Activated CD4-positive, alpha-beta T cell treated with anti-CD3 and anti-CD28 coated beads, Interleukin-2, amount 50 U/mL, for 24 hours (primary cell): ENCODE results near the gene TGM3.
"Not testable (repeated sequence)": the region's sequence is repeated elsewhere in the genome, so short reads cannot be mapped to it uniquely, and the experiment has no call there.

Experiments used
- DNase-seq, 2 donors: peaks; one replicate each; pipeline ENCODE4 v3.0.0-alpha.2; 2020; ENCODE audit warnings: low read depth in 1 of 2, low spot score in 1 of 2

TGM3 gene, protein sequence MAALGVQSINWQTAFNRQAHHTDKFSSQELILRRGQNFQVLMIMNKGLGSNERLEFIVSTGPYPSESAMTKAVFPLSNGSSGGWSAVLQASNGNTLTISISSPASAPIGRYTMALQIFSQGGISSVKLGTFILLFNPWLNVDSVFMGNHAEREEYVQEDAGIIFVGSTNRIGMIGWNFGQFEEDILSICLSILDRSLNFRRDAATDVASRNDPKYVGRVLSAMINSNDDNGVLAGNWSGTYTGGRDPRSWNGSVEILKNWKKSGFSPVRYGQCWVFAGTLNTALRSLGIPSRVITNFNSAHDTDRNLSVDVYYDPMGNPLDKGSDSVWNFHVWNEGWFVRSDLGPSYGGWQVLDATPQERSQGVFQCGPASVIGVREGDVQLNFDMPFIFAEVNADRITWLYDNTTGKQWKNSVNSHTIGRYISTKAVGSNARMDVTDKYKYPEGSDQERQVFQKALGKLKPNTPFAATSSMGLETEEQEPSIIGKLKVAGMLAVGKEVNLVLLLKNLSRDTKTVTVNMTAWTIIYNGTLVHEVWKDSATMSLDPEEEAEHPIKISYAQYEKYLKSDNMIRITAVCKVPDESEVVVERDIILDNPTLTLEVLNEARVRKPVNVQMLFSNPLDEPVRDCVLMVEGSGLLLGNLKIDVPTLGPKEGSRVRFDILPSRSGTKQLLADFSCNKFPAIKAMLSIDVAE

GRCh38 chr20:2295886-2296515 is at the start of gene TGM3:
Gene TGM3, plus strand, starts transcription at chr20:2296001. Its CDS starts 63 bp downstream, at chr20:2296064.
- DNase-seq, result no peak

GRCh38 chr20:2246069-2246491 is 49.7 kb upstream of the TGM3 start:
- no peak for DNase-seq

- no peak for DNase-seq
Observed at GRCh38 chr20:2248837-2249236, 47.0 kb upstream of the TGM3 start.

DNA sequence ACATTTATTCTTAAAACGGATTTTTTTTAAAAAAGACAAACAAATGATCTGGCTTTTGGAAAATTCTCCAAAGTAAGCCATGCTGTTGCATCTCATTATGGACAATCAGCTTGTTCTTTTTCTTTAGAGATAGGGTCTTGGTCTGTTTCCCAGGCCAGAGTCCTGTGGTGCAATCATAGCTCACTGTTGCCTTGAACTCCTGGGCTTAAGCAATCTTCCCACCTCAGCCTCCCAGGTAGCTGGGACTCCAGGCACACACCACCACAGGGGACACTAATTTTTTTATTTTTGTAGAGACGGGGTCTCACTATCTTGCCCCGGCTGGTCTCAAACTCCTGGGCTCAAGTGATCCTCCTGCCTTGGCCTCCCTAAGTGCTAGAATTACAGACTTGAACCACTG is 45.9 kb upstream of the TGM3 start:
- no peak for DNase-seq

- no peak for DNase-seq
Observed at GRCh38 chr20:2252419-2252997, 43.3 kb upstream of the TGM3 start.

DNA sequence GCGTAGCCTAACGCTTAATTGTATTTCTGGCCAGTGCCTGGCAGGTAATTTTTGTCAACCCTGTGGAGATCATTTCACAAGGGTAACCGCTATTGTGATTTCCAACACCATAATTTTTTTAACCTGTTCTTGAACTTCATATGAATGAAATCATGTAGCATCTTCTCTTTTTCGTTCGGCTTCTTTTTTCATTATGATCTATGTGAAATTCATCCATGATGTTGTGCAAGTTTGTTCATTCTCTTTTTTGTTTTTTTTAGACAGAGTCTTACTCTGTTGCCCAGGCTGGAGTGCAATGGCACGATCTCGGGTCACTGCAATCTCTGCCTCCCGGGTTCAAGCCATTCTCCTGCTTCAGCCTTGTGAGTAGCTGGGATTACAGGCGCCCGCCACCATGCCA is 42.5 kb upstream of the TGM3 start:
- DNase-seq, result no peak

- no peak for DNase-seq
Observed at GRCh38 chr20:2254333-2254732, 41.5 kb upstream of the TGM3 start.

GRCh38 chr20:2255926-2256531 is 39.8 kb upstream of the TGM3 start:
- no peak for DNase-seq

DNA sequence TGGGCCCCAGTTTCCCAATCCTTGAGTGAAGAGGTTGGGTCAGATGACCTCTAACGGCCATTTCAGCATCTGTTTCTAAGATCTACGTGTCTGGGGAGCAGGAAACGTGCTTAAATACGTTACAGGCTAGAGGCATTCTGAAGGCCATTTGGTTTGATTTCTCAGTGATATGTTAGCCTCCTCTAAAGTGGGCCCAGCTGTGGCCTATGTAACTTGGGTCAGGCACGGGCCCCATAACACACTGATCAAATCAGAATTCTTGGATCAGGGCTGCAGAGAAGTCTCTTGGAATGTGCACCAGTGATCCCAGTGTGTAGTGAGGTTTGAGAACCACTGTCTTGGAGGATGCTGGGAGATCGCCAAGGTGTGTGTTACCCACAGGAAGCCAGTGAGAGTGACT is 36.1 kb upstream of the TGM3 start:
- DNase-seq, result no peak

DNA sequence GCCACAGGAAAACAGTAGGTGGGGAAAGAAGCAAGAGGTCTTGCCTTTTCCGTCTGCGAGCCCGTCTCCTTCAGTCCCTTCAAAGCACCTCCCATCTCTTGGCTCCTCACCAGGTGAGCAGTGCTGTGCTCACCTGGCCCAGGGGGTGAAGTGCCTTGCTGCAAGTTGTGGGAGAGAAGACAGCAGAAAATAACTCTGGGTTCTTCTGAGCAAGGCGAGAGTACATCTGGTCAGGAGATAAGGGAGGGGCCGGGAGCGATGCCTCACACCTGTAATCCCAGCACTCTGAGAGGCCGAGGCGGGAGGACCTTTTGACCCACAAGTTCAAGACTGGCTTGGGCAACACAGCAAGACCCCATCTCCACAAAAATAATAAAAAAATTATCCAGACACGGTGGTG is 35.6 kb upstream of the TGM3 start:
- no peak for DNase-seq

DNA sequence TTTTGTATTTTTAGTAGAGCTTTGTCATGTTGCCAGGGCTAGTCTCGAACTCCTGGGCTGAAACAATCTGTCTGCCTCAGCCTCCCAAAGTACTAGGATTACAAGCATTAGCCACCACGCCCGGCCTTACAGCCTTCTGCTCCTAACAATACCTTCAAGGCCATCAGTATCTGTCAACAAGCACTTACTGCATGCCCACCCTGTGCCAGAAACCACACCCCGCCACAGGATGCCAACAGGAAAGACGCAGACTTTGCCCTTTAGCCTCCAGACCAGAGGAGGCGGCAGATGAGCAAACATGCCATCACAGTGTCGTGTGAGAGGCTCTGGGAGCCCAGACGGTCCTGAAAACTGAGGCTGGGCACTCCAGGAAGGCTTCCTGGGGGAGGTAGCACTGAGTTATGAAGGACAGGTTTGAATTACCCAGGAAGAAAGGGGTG is 34.7 kb upstream of the TGM3 start:
- DNase-seq, result no peak

- no peak for DNase-seq
Observed at GRCh38 chr20:2261629-2262028, 34.2 kb upstream of the TGM3 start.

GRCh38 chr20:2264118-2264517 is 31.7 kb upstream of the TGM3 start:
- no peak for DNase-seq

DNA sequence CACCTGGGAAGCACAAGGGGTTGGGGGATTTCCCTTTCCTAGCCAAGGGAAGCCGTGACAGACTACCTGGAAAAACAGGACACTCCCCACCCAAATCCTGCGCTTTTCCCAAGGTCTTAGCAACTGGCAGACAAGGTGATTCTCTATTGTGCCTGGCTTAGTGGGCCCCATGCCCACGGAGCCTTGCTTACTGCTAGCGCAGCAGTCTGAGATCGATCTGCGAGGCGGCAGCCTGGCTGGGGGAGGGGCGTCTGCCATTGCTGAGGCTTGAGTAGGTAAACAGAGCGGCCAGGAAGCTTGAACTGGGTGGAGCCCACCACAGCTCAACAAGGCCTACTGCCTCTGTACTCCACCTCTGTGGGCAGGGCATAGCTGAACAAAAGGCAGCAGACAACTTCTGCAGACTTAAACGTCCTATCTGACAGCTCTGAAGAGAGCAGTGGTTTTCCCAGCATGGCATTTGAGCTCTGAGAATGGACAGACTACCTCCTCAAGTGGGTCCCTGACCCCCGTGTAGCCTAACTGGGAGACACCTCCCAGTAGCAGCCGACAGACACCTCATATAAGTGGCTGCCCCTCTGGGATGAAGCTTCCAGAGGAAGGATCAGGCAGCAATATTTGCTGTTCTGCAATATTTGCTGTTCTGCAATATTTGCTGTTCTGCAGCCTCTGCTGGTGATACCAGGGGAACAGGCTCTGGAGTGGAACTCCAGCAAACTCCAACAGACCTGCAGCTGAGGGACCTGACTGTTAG is 31.0 kb upstream of the TGM3 start:
- not testable (repeated sequence) for DNase-seq

DNA sequence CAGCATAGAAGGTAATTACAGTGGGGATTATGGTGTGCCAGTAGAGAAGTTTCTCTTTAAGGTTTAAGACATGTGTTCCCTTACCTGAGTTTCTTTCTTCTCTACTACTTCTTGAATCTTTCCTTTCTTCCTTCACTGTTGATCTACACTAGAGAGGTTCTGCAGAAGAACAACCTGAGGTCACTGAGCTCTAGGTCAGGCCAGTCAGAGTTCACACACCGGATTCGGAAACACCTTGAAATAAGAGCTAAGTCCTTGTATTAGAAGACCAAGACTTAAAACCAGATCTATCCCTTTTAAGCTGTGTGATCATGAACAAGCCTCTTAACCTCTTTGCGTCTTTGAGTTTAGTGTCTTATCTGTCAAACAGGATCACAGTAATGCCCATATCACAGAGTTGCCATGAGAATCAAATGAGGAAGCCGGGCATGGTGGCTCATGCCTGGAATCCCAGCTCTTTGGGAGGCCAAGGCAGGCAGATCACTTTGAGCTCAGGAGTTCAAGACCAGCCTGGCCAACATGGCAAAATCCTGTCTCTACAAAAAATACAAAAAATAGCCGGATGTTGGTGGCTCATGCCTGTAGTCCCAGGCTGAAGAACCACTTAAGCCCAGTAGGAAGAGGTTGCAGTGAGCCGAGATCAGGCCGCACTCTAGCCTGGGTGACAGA is 22.0 kb upstream of the TGM3 start:
- no peak for DNase-seq

DNA sequence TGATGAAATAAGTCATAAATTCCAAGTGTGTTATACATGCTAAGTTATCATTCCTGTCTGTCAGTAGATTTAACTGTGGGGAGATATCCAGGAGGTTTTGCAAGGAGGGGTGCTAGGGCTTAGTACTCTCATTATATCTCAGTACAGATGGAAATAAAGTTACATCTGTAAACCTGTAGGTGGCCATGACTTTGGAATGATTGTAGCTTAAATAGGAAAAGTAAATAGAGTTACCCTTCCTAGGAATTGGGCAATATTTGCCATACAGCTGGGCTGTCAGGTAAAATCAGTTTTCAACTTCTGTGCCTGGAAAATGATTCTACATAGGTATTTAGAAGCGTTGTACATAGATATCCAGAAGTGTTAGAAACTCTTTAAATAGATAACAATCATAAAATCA is 19.8 kb upstream of the TGM3 start:
- no peak for DNase-seq

GRCh38 chr20:2279253-2279779 is 16.5 kb upstream of the TGM3 start:
- DNase-seq, result no peak

- DNase-seq, result no peak
Observed at GRCh38 chr20:2280082-2280481, 15.7 kb upstream of the TGM3 start.

DNA sequence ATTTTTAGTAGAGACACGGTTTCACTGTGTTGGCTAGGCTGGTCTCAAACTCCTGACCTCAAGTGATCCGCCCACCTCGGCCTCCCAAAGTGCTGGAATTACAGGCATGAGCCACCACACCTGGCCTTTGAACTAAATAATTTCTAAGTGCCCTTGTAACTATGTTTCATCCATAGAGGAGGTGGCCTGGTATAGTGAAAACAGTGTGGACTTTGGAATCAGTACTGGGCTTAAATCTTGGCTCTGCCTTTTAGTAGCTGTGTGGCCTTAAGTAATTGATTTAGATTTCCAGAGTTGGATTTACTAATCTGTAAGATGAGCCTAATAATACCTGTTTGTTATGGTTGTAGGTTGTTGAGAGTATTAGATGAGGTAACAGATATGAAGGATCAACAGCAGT is 14.2 kb upstream of the TGM3 start:
- DNase-seq, result no peak

DNA sequence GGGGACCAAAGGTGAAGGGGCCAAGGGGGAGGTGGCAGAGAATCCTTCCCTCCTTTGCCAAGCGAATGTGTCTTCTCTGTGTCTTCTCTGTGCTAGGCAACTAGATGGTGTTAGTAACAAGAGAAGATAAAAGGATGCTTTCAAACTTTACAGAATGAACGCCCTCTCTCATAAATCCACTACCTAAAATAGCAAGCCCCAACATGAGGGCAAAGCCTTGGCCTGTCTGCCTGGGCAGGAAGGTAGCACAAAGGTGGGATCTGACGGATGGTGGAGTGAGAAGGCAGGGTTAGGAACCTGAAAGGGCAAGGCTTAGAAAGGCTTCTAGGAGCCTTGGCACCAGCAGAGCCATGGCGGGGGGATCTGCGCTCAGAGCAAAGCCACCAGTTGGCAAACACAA is 13.6 kb upstream of the TGM3 start:
- DNase-seq, result no peak
